Keratinocyte (primary cell): ENCODE results near the gene SDHAF3. TPM values are rescaled to one million over a fixed set of nuclear protein-coding genes. Genes with fewer than 3 reads are reported as not detected.

Experiments
- DNase-seq: peaks from one replicate; pipeline ENCODE4 v3.0.0-alpha.2; 2011; ENCODE audit warnings: low read depth, missing footprints, low spot score
- FAIRE-seq: peaks from 2 replicates; lab custom pipeline; 2011; peaks lifted over from hg19 to GRCh38; lab: Jason Lieb, UNC
- H2AFZ ChIP-seq: 2 replicates; pipeline ENCODE4 v1.6.0; 2012; ENCODE audit warnings: low read length, control low read depth, inconsistent platforms; ENCODE audit not compliant: control insufficient read depth
- H3K27ac ChIP-seq: 2 replicates; pipeline ENCODE4 v1.5.1; 2011; ENCODE audit warnings: low read length; ENCODE audit not compliant: control insufficient read depth, insufficient read depth
- H3K27me3 ChIP-seq: 3 replicates; pipeline ENCODE4 v1.6.0; 2011; ENCODE audit warnings: low read length; ENCODE audit not compliant: control insufficient read depth, insufficient read depth; ENCODE audit errors: extremely low read depth
- H3K36me3 ChIP-seq, 2 experiments: 2 replicates in 1 of 2; 3 replicates in 1 of 2; pipeline ENCODE4 v1.5.1; 2011; ENCODE audit warnings: low read length in 2 of 2, mild to moderate bottlenecking in 1 of 2; ENCODE audit not compliant: control insufficient read depth in 2 of 2, insufficient read depth in 2 of 2; ENCODE audit errors: extremely low read depth in 1 of 2
- H3K4me1 ChIP-seq: 3 replicates; pipeline ENCODE4 v1.5.1; 2011; ENCODE audit warnings: low read length; ENCODE audit not compliant: control insufficient read depth, insufficient read depth; ENCODE audit errors: extremely low read depth
- H3K4me2 ChIP-seq: 3 replicates; pipeline ENCODE4 v1.6.0; 2011; ENCODE audit warnings: low read depth, low read length; ENCODE audit not compliant: control insufficient read depth, insufficient read depth; ENCODE audit errors: extremely low read depth
- H3K4me3 ChIP-seq, 3 experiments: fragments of 200-600 bp in 1 of 3; sonication (generic) in 1 of 3; 2 replicates in 2 of 3; 3 replicates in 1 of 3; pipeline ENCODE4 v1.5.1; 2011 to 2016; ENCODE audit warnings: low read length in 3 of 3, mild to moderate bottlenecking in 3 of 3, control low read depth in 2 of 3, inconsistent platforms in 1 of 3, low read depth in 1 of 3, mixed read lengths in 1 of 3, mixed run types in 1 of 3, moderate library complexity in 1 of 3; ENCODE audit not compliant: control insufficient read depth in 2 of 3, insufficient read depth in 2 of 3; ENCODE audit errors: extremely low read depth in 1 of 3
- H3K79me2 ChIP-seq: 2 replicates; pipeline ENCODE4 v1.6.0; 2012; ENCODE audit warnings: low read length; ENCODE audit not compliant: control insufficient read depth, insufficient read depth
- H3K9ac ChIP-seq: 3 replicates; pipeline ENCODE4 v1.6.0; 2011; ENCODE audit warnings: low read length; ENCODE audit not compliant: control insufficient read depth, insufficient read depth; ENCODE audit errors: extremely low read depth
- H3K9me1 ChIP-seq: 3 replicates; pipeline ENCODE4 v1.6.0; 2011; ENCODE audit warnings: low read length; ENCODE audit not compliant: control insufficient read depth, insufficient read depth; ENCODE audit errors: extremely low read depth
- H3K9me3 ChIP-seq: 2 replicates; pipeline ENCODE4 v1.5.1; 2012; ENCODE audit warnings: low read depth, low read length; ENCODE audit not compliant: control insufficient read depth
- H4K20me1 ChIP-seq: 3 replicates; pipeline ENCODE4 v1.6.0; 2011; ENCODE audit warnings: low read length; ENCODE audit not compliant: control insufficient read depth, insufficient read depth; ENCODE audit errors: extremely low read depth
- EZH2 ChIP-seq: IDR thresholded peaks from one replicate; pipeline ENCODE4 v1.6.1; 2012; ENCODE audit warnings: inconsistent platforms, mild to moderate bottlenecking, low read length, moderate library complexity
- dilution Hi-C: fragments of 300-500 bp; cut with MboI; formaldehyde crosslinking; loops from one replicate; pipeline ENCODE4 v1.7.0; 2020; ENCODE audit warnings: low sequenced_read_pairs; ENCODE audit not compliant: extremely low pct_ligation_motif_present
- polyA plus RNA-seq, 5 experiments: library from polyadenylated mRNA; depleted of rRNA in 3 of 5; stranded (reverse) in 3 of 5; stranded (forward) in 1 of 5; unstranded in 1 of 5; fragments of >200 nt; gene quantifications; 1 replicate in 1 of 5; 2 replicates in 3 of 5; 3 replicates in 1 of 5; pipeline versions ENCODE4 v1.2.1 to v1.2.3, GENCODE V29; 2011 to 2012; ENCODE audit warnings: missing spikeins in 2 of 5, low read depth in 1 of 5, low replicate concordance in 1 of 5
- TF ChIP-seq, protein P1 (sequence below), 3 experiments: IDR thresholded peaks in 1 of 3; conservative IDR thresholded peaks in 1 of 3; optimal IDR thresholded peaks in 1 of 3; 2 replicates in 2 of 3; 3 replicates in 1 of 3; pipeline versions ENCODE3 to v1.5.1; 2011; ENCODE audit warnings: low read length in 3 of 3, mild to moderate bottlenecking in 3 of 3, moderate library complexity in 2 of 3, control low read depth in 1 of 3, inconsistent platforms in 1 of 3; ENCODE audit not compliant: insufficient read depth in 2 of 3; ENCODE audit errors: extremely low read depth in 1 of 3

Gene SDHAF3
- polyA plus RNA-seq, 1 donor (not counting 4 experiments of a cell fraction or from before 2014, with no cell fraction given) = 32.8 TPM

DNA sequence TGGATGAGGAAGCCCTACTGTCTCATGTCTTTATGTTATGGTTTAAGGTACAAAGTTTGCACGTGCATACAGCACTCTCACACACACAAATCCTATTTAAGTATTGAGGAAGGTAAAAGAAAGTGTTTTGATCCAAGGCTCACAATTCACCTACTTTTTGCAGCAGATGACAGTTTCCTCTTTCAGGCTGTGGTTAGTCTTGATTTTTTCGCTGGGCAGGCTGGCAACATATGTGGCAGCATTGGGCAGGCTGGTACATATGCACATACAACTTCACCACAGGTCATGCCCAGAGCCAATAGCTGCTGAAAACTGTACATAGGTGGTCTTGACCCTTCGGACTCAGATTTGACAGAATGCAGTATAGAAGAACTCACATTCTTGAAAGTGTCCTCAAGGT lies 29.1 kb upstream of the SDHAF3 start:
- H2AFZ ChIP-seq = no peak overlapping the region
- no peak overlapping the region for H3K9ac ChIP-seq
- H4K20me1 ChIP-seq = no peaks in the 10 kb centered on the region
- H3K9me1 ChIP-seq = no peaks in the 10 kb centered on the region
- dilution Hi-C loops = loop anchor here (25.0 kb wide), 1 partner anchor 774 kb away; the partner anchor contains the start of gene ASNS
- no peak for FAIRE-seq
- H3K4me3 ChIP-seq = no peak overlapping the region
- DNase-seq = no peak
- H3K79me2 ChIP-seq = no peaks in the 10 kb centered on the region
- no peaks in the 10 kb centered on the region for H3K9me3 ChIP-seq
- no peak for TF ChIP-seq EZH2
- TF ChIP-seq, protein P1, sequence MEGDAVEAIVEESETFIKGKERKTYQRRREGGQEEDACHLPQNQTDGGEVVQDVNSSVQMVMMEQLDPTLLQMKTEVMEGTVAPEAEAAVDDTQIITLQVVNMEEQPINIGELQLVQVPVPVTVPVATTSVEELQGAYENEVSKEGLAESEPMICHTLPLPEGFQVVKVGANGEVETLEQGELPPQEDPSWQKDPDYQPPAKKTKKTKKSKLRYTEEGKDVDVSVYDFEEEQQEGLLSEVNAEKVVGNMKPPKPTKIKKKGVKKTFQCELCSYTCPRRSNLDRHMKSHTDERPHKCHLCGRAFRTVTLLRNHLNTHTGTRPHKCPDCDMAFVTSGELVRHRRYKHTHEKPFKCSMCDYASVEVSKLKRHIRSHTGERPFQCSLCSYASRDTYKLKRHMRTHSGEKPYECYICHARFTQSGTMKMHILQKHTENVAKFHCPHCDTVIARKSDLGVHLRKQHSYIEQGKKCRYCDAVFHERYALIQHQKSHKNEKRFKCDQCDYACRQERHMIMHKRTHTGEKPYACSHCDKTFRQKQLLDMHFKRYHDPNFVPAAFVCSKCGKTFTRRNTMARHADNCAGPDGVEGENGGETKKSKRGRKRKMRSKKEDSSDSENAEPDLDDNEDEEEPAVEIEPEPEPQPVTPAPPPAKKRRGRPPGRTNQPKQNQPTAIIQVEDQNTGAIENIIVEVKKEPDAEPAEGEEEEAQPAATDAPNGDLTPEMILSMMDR (optimal IDR thresholded peaks at IDR 0.05 in 1 of 3, IDR thresholded peaks at IDR 0.05 in 1 of 3, conservative IDR thresholded peaks at IDR 0.05 in 1 of 3; ENCODE audit: extremely low read depth in 1 of 3, insufficient read depth in 2 of 3, low read length in 3 of 3) = no peak
- H3K4me2 ChIP-seq = no peak overlapping the region
- H3K27me3 ChIP-seq = no peaks in the 10 kb centered on the region
- H3K36me3 ChIP-seq = no peaks in the 10 kb centered on the region
- no peak overlapping the region for H3K27ac ChIP-seq
- H3K4me1 ChIP-seq = no peaks in the 10 kb centered on the region

DNA sequence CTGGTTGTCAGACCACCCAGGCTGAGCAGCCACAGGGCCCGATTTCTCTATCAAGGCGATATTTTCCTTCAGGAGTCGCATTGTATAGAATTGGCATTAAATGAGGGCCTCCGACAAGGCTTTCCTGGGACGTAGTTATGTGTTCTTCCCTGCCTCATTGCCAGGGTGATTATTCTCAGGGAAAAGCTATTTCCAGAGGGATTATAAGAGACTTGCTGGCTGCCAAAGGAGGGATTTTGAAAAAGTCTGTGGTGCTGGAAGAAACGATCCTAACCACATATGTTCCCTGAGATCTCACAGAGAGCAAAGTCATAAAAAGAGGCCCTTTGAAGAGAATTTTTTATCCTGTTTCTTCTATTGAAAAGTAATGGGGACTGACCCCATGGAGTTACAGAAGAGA lies 27.7 kb upstream of the SDHAF3 start:
- Histone ChIP-seq H4K20me1 (no peaks in the 10 kb centered on the region), H3K36me3 (no peaks in the 10 kb centered on the region), H3K9me1 (no peaks in the 10 kb centered on the region), H3K9ac (no peak overlapping the region), H2AFZ (no peak overlapping the region), H3K79me2 (no peaks in the 10 kb centered on the region), H3K27ac (no peak overlapping the region), H3K4me1 (no peaks in the 10 kb centered on the region), H3K4me2 (no peak overlapping the region), H3K4me3 (no peak overlapping the region), H3K9me3 (no peaks in the 10 kb centered on the region), H3K27me3 (no peaks in the 10 kb centered on the region)
- dilution Hi-C loops = loop anchor here (25.0 kb wide), 1 partner anchor 773 kb away; the partner anchor contains the start of gene ASNS
- no peak for FAIRE-seq
- TF ChIP-seq EZH2 = no peak
- TF ChIP-seq, protein P1 (optimal IDR thresholded peaks at IDR 0.05 in 1 of 3, IDR thresholded peaks at IDR 0.05 in 1 of 3, conservative IDR thresholded peaks at IDR 0.05 in 1 of 3; ENCODE audit: extremely low read depth in 1 of 3, insufficient read depth in 2 of 3, low read length in 3 of 3) = no peak
- no peak for DNase-seq
